GM18502 (cell line): Measurements from ENCODE around the gene ALOX5.

Source experiments
- ATAC-seq: cut with Tn5 transposase; IDR thresholded peaks from one replicate; pipeline ENCODE4 v1.9.1; 2021; ENCODE audit warnings: mild to moderate bottlenecking; ENCODE audit not compliant: unreplicated experiment, poor library complexity

Gene ALOX5

DNA sequence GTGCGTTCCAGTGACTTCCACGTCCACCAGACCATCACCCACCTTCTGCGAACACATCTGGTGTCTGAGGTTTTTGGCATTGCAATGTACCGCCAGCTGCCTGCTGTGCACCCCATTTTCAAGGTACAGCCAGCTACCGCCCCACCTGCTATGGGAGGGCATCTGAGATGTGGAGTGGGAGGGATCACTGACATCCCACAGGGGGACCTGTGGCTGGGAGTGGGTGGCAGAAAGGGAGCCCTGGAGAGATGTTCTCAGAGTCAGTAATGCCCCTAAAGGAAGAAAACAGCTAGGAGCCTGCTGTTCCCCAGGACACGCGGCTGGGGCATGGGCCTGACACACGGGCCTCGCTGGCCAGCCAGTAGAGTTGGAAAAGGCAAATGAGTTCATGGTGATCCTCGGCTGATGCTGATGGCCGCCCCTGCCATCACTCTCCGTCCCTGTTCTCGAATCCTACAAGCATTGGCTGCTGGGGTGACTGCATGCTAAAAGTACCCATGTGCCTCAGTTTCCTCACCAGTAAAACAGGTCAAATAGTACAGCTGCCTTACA lies 66.6 kb downstream of the ALOX5 start:
- ATAC-seq: no peak

DNA sequence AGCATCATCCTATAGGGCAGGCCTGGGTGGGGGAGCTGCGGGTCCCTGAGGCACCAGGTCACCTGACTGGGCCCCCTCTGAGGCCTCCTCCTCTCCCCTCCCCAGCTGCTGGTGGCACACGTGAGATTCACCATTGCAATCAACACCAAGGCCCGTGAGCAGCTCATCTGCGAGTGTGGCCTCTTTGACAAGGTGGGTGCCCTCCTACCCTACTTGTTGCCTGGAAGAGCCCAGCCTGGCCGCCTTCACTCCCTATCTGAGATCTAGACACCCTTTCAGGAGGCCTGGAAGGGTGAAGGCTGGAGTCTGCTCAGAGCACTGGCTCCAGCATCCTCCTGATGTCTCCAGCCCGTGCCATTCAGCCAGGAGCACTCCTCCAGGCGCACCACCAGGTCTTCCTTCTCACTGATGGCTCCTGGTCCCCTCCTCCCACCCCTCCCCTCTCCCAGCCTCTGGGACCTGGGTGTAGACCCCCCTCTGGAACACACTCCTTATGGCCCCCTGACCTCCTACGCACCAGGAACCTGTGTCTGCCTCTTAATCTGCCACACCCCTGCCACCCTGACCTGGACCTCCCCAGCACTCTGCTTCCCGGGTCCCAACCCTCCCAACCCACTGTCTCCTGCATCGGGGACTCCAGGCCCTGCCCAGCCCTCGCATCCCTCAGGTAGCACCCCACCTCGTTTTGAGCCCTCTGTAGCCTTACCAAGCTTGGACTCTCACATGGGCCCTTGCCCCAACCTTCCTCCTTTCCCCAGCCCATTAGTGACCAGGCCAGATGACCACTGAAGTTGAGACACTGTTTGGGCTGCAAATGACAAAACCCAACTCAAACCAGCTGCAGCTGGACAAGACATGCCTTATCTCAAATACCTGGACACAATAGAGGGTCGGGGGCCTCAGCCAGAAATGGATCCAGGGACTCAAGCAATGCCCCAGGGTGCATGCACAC lies 67.5 kb downstream of the ALOX5 start:
- ATAC-seq: no peak

DNA sequence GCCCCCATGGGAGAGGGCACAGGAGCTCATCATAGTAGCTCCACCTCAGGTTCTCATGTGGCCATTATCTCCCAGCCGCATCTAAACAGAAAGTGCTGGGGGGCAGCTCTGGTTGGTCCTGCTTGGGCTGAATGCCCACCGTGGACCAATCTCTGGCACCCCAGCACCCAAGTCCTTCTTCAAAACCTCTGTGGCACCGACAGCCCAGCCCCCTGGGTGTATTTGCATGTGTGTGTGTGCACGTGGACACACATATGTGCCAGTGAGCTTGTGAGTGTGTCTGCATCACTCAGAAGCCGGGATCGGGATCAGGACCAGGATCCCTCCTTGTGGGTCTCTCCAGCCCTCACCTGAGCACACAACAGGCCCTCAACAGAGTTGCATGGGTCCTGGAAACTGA lies 68.2 kb downstream of the ALOX5 start:
- no peak for ATAC-seq

DNA sequence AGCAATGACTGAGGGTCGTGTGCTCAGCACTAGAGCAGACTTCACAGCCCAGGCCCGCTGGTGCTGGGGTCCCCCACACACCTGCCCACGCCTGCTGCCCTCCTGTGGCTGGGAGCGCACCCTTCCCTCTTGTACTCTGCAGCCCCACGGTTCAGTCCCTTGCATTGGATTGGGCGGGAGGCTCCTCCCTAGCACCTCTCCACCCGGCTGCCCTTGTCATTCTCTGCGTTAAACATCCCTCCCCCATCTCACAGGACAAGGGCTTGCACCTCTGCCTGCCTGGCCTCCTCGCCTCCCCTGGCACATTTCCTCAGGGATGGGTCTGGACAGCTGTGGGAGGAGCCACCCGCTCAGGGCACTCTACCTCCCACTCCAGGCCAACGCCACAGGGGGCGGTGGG lies 68.6 kb downstream of the ALOX5 start:
- no peak for ATAC-seq

DNA sequence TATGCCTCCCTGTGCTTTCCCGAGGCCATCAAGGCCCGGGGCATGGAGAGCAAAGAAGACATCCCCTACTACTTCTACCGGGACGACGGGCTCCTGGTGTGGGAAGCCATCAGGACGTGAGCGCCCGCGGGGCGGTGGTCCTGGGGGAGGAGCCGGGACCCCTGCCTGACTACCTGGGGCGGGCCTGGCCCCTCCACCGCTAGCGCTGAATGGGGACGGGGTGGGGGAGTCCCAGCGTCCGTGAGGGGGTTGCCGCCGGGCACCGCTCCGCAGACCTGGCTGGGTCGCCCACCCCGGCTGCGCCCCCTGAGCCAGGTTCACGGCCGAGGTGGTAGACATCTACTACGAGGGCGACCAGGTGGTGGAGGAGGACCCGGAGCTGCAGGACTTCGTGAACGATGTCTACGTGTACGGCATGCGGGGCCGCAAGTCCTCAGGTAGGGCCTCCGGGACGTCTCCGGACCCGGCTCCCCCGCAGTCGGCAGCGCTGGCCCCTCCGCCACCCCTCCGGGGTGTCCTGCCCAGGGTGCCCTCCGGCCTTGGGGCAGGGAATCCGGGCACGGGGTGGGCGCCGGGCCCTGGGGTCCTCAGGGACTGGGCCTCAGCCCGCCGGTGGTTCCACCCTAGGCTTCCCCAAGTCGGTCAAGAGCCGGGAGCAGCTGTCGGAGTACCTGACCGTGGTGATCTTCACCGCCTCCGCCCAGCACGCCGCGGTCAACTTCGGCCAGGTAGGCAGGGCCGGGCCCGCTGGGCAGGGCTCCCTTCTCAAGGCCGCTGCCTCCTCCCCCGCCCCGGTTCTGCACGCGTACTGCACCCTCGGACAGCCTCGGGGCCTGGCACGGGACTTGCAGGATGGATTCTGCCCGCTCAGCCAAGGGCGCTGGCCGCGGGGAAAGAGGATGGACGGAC lies 69.3 kb downstream of the ALOX5 start:
- no peak for ATAC-seq

DNA sequence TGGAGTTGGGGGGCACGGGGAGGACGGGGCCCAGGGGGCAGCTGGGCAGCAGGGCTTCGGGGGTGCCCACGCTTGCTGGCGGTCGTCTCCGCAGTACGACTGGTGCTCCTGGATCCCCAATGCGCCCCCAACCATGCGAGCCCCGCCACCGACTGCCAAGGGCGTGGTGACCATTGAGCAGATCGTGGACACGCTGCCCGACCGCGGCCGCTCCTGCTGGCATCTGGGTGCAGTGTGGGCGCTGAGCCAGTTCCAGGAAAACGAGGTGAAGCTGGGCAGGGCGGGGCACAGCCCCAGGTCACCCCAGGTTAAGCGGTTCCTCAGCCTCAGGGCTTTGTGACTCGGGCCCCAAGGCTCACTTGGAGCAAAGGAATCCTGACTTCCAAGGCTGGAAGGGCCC lies 70.0 kb downstream of the ALOX5 start:
- no peak for ATAC-seq

DNA sequence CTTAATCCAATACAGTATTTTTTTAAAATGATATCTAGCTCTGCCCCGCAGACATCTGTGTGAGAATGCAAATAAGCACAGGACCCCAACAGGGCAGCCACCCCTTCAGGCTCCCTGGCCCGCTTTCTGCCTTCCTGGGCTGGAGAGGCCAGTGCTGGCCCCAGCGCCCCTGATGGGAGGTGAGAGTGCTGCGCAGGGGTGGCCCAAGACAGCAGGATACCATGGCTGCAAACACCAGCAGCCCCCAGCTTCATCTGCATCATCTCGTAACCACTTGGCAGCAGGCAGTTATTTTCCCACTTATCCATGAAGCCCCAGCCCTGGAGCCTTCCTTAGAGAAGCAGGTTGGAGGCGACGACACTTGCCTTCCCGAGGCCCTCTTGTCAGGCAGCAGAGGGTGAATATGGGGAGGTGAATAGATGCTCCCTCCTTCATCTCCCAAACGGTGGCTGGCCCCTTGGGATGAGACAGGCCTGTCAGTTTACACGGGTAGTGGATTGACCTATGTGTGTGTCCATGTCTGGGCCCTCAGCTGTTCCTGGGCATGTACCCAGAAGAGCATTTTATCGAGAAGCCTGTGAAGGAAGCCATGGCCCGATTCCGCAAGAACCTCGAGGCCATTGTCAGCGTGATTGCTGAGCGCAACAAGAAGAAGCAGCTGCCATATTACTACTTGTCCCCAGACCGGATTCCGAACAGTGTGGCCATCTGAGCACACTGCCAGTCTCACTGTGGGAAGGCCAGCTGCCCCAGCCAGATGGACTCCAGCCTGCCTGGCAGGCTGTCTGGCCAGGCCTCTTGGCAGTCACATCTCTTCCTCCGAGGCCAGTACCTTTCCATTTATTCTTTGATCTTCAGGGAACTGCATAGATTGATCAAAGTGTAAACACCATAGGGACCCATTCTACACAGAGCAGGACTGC lies 71.2 kb downstream of the ALOX5 start:
- ATAC-seq: no peak

DNA sequence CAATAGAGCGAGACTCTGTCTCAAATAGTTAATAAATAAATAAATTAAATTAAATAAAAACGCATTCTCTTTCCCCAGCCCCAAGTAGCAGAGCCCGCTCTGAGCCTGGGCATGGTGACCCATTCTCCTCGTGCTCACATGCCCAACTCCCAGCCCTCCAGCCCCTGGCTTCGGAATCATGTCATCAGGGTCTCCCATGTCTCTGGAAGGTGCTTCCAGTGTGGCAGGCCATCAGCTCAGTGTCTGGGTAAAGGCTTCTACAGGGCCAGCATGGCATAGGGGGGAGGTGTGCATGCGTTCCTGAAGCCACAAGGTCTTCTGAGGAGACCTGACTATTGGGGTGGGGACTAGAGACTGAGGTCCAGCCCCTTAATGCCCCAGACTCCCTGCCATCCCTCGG lies 72.8 kb downstream of the ALOX5 start:
- ATAC-seq: no peak

DNA sequence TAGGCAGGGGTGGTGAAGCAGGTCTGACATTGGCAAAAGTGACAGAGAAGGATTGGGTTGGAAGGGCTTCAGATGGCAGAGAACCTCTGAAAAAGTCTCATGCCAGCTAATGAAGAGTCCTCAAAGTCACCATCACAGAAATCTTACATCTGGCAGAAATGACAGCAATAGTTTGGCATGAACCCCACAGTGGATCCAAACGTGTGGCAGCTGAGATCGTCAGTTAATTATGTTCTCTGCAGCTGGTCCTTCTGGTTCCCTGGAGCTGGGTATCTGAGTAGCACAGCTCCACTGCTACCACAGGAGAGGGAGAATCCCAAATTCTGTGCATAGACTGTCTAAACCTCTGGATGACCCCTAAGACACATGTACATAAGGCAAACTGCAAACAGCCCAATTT lies 73.4 kb downstream of the ALOX5 start:
- no peak for ATAC-seq

DNA sequence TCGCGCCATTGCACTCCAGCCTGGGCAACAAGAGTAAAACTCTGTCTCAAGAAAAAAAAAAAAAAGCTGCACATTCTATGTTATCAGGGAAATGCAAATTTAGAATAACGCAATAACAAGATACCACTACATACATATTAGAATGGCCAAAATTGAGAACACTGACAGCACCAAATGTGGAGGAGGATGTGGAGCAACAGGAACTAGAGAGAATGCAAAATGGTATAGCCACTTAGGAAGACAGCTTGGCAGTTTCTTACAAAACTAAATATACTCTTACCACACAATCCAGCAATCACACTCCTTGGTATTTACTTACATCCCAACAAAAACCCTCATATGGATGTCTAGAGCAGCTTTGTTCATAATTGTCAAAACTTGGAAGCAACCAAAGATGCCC lies 76.8 kb downstream of the ALOX5 start:
- ATAC-seq: no peak

DNA sequence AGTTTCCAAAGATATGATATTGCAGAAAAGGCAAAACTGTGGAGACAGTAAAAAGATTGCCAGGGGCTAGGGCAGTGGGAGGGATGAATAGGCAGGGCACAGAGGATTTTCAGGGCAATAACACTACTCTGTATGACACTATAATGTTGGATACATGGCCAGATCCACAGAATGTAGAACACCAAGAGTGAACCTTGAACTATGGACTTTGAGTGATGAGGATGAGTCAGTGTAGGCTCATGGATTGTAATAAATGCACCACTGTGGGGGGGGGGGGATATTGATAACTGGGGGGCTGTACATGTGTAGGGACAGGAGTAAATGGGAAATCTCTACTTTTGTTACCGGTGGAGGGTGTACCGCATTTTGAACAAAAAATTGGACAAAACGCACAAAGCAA lies 77.4 kb downstream of the ALOX5 start:
- no peak for ATAC-seq

DNA sequence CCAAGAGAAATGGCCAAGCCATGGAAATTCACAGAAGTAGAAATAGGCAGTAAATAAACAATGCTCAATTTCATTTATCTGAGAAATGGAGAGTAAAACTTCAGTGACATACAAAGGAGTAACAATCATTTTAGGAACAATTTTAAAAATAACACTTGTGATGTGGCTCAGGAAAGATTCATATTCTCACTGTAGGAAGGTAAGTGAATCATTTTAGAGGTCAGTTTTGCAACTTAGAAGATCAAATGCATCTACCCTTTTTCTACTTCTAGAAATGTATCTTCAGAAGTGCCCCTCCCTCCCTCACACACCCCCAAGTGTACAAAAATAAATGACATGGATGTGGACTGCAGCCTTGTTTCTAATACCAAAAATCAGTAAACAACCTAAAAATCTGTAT lies 78.3 kb downstream of the ALOX5 start:
- no peak for ATAC-seq

DNA sequence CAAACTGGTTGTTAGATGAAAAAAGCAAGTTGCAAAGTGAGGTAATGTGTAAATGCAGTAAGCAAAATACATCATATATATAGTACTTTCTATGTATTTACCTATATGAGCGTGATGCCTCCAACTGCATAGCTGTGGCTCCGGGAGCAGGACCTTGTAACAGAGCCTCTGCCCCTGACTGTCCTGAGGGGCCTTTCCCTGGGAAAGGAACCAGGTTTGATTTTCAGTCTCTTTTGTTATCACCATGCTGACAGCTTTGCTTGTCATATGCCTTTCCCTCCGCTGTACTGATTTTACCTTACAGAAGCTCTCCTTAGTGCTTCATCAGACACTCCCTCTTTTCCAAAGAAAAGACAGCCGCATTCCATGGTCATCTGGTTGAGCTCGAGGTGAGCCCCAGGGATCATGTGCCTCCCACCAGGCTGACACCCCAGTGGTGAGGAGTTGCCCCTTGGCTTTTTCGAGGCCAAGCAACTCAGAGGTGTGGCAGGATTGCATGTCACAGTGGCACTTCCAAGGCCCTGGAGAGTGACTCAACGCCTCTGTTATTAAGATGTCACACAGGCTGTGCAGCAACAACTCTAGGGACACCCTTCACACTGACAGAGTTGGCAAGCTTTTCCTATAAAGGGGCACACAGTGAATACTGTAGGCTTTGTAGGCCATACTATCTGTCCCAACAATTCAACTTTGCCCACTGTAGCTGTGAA lies 78.9 kb downstream of the ALOX5 start:
- no peak for ATAC-seq

DNA sequence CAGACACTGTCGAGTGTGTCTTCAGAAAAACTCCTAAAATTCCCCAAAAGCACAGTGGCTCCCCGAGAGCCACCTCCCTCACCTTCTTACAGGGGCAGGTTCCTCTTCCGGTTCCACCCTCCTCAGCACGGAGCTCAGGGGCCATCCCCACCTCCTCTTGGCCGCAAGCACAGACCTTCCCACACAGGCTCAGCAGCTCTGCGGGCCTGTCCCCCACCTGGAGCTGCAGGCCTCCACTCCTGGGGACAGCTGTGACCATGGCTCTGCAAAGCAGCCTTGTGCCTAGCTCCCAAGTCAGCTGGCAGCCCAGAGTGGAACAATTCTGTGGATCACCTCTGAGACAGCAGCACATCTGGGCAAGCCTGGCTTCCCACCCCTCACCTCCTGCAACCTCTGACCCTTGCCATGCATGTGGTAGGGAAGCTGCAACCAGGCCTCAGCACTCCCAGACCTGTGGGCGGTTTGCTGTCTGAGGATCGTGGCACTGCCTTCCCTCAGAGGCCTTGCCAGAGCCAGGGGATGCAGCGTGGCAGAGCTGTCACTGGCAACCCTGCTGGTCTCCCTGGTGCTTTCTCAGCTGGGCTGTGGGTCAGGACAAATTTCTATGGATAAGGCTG lies 79.7 kb downstream of the ALOX5 start:
- ATAC-seq: no peak

DNA sequence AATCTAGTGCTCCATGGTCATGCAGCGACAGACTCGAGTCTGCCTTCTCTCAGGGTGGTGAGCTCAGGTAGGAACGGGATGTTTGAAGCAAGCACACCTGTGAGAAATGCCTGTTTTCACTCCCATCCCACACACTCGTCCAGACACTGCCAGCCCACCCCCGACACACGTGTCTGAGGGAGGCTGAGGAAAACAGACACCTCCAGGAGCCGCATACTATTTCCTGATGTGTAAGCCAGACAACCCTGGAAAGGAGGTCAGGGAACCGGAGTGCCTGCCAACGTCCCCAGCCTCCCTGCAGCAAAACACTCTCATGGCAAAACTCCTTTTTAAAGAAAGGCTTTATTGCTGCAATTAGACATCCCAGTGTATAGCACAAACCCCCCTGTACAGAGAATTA lies 80.2 kb downstream of the ALOX5 start:
- ATAC-seq: no peak

DNA sequence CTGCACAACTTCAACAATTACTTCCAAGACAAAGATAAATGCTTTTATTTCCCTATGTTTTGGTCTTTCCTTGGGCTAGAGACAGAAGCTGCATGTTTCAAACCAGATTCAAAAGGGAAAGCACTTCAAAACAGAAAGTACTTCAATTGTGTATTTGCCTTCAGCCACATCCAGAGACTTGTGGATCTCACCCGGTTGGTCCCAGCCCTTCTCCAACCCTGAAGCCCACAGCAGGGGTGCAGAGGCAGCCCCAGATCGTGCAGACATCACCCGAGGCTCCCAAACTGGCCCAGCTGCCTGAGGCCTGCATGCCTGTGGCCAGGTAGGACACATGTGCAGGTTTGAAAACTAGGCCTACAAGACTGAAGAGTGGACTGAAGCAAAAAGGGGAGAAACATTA lies 80.8 kb downstream of the ALOX5 start:
- ATAC-seq: no peak

DNA sequence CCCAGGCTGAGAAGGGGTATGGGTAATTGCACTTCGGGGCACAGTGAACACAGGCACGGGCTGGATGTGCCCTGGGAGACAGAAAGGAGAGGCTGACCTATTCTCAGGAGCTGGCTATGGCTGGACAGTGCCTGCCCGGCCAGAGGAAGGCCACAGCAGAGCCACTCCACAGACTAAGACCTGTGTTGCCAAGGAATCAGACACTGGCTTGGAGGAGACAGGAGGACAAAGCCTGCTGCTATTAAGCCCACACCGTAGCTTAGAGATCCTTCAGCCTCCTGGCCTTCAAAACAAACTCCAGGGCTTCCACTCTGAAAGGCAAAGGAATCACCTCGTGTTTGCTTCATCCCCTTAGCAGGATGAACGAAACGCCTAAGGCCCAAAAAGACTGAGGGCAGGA lies 82.2 kb downstream of the ALOX5 start:
- no peak for ATAC-seq

DNA sequence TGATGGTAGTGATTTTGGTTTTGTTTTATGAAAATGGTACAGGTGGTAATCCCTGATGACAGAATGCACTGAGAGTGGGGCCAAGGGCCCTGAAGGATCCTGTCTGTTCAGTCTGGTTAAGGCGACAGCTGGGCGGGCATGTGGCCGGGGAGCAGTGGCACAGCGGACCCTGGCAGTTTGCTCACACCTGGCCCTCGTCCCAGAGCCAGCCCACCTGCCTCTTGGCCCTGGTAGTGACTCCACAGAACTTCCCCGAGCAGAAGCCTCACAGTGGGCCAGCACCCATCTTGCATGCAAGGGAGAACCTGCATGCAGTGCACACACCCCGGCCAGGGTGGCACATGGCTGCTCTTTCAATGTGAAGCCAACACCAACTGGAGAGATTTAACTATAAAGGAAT lies 82.8 kb downstream of the ALOX5 start:
- ATAC-seq: no peak

DNA sequence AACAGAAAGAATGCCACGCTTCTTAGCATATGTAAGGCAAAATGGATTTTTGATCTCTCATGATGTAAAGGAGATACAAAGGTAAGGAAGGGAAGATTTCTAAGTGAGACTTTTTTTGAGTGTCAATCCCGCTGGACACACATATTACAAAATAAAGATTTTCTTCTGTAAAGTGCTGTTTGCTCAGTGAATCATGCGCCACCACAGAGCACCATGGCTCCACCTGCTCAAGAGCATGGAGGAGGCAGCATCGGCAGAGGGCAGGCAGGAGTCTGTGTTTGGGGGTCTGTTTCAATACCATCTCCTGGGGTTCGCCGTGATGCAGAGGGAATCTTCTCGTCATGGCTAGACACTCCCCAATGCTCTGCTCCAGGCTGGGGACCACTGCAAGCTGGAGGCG lies 83.5 kb downstream of the ALOX5 start:
- no peak for ATAC-seq
